A549 (cell line): ENCODE results near the gene NCS1. TPM values are rescaled to one million over a fixed set of nuclear protein-coding genes. Genes with fewer than 3 reads are reported as not detected.

Experiments
- ATAC-seq, 2 experiments: fragments of 200-7000 bp in 1 of 2; fragments of >200 bp in 1 of 2; cut with Nextera tagmentation in 1 of 2; cut with Tn5 transposase in 1 of 2; 3 replicates each; pipeline versions ENCODE4 v1.8.0 to v1.9.1; 2018 to 2020; ENCODE audit warnings: mild to moderate bottlenecking in 1 of 2, moderate library complexity in 1 of 2
- CTCF ChIA-PET: fragments of 300-600 bp; sonication (Branson Sonifier 250); formaldehyde crosslinking; extraction: SDS; loops from one replicate; lab custom pipeline; 2021; ENCODE audit warnings: antibody characterized with exemption, inconsistent platforms; lab: Yijun Ruan, JAX
- POLR2A ChIA-PET: fragments of 350-600 bp; formaldehyde crosslinking; extraction: SDS; loops from one replicate; lab custom pipeline; 2021; ENCODE audit warnings: antibody characterized with exemption, inconsistent platforms; lab: Yijun Ruan, JAX
- DNase-seq, 2 experiments: peaks; one replicate each; pipeline versions ENCODE4 v3.0.0 to v3.0.0-alpha.2; 2011 to 2016; ENCODE audit warnings: low read depth in 1 of 2, low spot score in 1 of 2
- FAIRE-seq: peaks from 2 replicates; lab custom pipeline; 2011; peaks lifted over from hg19 to GRCh38; lab: Jason Lieb, UNC
- H3K27ac ChIP-seq, 2 experiments: fragments of >200 bp; sonication (Bioruptor Twin); formaldehyde crosslinking; 3 replicates each; pipeline ENCODE4 v1.5.1; 2016 to 2017
- H3K4me1 ChIP-seq: fragments of >200 bp; sonication (Bioruptor Twin); formaldehyde crosslinking; 3 replicates; pipeline ENCODE4 v1.6.1; 2016
- H3K4me2 ChIP-seq: fragments of >200 bp; sonication (Bioruptor Twin); formaldehyde crosslinking; 3 replicates; pipeline ENCODE4 v1.6.1; 2016
- H3K4me3 ChIP-seq: fragments of >200 bp; sonication (Bioruptor Twin); formaldehyde crosslinking; 3 replicates; pipeline ENCODE4 v1.5.1; 2016
- H3K9me3 ChIP-seq: fragments of >200 bp; sonication (Bioruptor Twin); formaldehyde crosslinking; 3 replicates; pipeline ENCODE4 v1.6.1; 2016
- CTCF ChIP-seq: fragments of >200 bp; sonication (Bioruptor Twin); formaldehyde crosslinking; IDR thresholded peaks from 3 replicates; pipeline ENCODE4 v1.5.1; 2016
- E2F6 ChIP-seq: IDR thresholded peaks from 2 replicates; pipeline ENCODE4 v1.6.1; 2012; ENCODE audit warnings: low read depth, borderline replicate concordance
- EHF ChIP-seq: fragments of 250-450 bp; sonication (Bioruptor Pico); IDR thresholded peaks from 2 replicates; pipeline ENCODE4 v1.5.0; 2020; ENCODE audit warnings: mild to moderate bottlenecking
- EP300 ChIP-seq, 2 experiments: fragments of >200 bp; sonication (Bioruptor Twin); formaldehyde crosslinking; IDR thresholded peaks; 2 replicates in 1 of 2; 3 replicates in 1 of 2; pipeline ENCODE4 v1.6.1; 2016 to 2017
- ESRRA ChIP-seq: fragments of 150-350 bp; IDR thresholded peaks from 2 replicates; pipeline ENCODE4 v1.6.1; 2014; ENCODE audit warnings: mild to moderate bottlenecking, low read length, borderline replicate concordance
- FOSL2 ChIP-seq, 2 experiments: fragments of 450-650 bp in 1 of 2; fragments of >200 bp in 1 of 2; sonication (Bioruptor Twin) in 1 of 2; formaldehyde crosslinking; IDR thresholded peaks; 2 replicates each; pipeline versions ENCODE4 v1.5.0 to v1.6.1; 2016 to 2020; ENCODE audit warnings: mild to moderate bottlenecking in 1 of 2, moderate library complexity in 1 of 2
- GATA3 ChIP-seq: IDR thresholded peaks from 2 replicates; pipeline ENCODE4 v1.6.1; 2012; ENCODE audit warnings: borderline replicate concordance
- HEYL ChIP-seq: fragments of 250-450 bp; sonication (Bioruptor Pico); IDR thresholded peaks from 2 replicates; pipeline ENCODE4 v1.8.0; 2021; ENCODE audit warnings: mild to moderate bottlenecking, moderate library complexity
- HOXA7 ChIP-seq: fragments of 250-450 bp; sonication (Bioruptor Pico); IDR thresholded peaks from 2 replicates; pipeline ENCODE4 v1.5.0; 2020; ENCODE audit warnings: mild to moderate bottlenecking, moderate library complexity
- HOXB5 ChIP-seq: fragments of 250-450 bp; sonication (Bioruptor Pico); IDR thresholded peaks from 2 replicates; pipeline ENCODE4 v1.5.0; 2020; ENCODE audit warnings: mild to moderate bottlenecking, moderate library complexity
- KDM1A ChIP-seq: fragments of 200-600 bp; sonication (generic); IDR thresholded peaks from 2 replicates; pipeline ENCODE4 v1.6.1; 2016; ENCODE audit warnings: low read depth, mild to moderate bottlenecking
- KDM5A ChIP-seq: fragments of 200-600 bp; sonication (generic); IDR thresholded peaks from 2 replicates; pipeline ENCODE4 v1.6.1; 2016; ENCODE audit warnings: antibody characterized with exemption, mild to moderate bottlenecking
- MAFK ChIP-seq: fragments of 450-650 bp; IDR thresholded peaks from 2 replicates; pipeline ENCODE4 v1.6.1; 2014; ENCODE audit not compliant: partially characterized antibody
- MAZ ChIP-seq: fragments of 150-350 bp; IDR thresholded peaks from 2 replicates; pipeline ENCODE4 v1.6.1; 2014; ENCODE audit warnings: antibody characterized with exemption, low read depth, low read length, borderline replicate concordance
- NFE2L2 ChIP-seq: fragments of 150-350 bp; conservative IDR thresholded peaks from 2 replicates; pipeline ENCODE4 v1.6.1; 2014; ENCODE audit warnings: low read length
- NR3C1 ChIP-seq: fragments of >200 bp; sonication (Bioruptor Twin); formaldehyde crosslinking; IDR thresholded peaks from 3 replicates; pipeline ENCODE4 v1.6.1; 2017
- PHF8 ChIP-seq: fragments of 200-600 bp; sonication (generic); IDR thresholded peaks from 2 replicates; pipeline ENCODE4 v1.6.1; 2016; ENCODE audit warnings: low read depth, mild to moderate bottlenecking, antibody characterized with exemption, moderate library complexity, borderline replicate concordance
- RAD21 ChIP-seq, 2 experiments: fragments of >200 bp in 1 of 2; sonication (Bioruptor Twin) in 1 of 2; formaldehyde crosslinking in 1 of 2; IDR thresholded peaks in 1 of 2; conservative IDR thresholded peaks in 1 of 2; 2 replicates in 1 of 2; 3 replicates in 1 of 2; pipeline ENCODE4 v1.6.1; 2012 to 2018; ENCODE audit warnings: inconsistent platforms in 1 of 2
- RCOR1 ChIP-seq: fragments of 150-350 bp; IDR thresholded peaks from 2 replicates; pipeline ENCODE4 v1.6.1; 2014; ENCODE audit warnings: antibody characterized with exemption, low read length, low read depth
- RFX5 ChIP-seq: fragments of 450-650 bp; IDR thresholded peaks from 2 replicates; pipeline ENCODE4 v1.7.1; 2014; ENCODE audit warnings: antibody characterized with exemption, mild to moderate bottlenecking, moderate library complexity
- SMC3 ChIP-seq: fragments of >200 bp; sonication (Bioruptor Twin); formaldehyde crosslinking; IDR thresholded peaks from 3 replicates; pipeline ENCODE4 v1.6.1; 2018; ENCODE audit warnings: inconsistent platforms
- SREBF2 ChIP-seq: fragments of 450-650 bp; IDR thresholded peaks from 2 replicates; pipeline ENCODE4 v1.6.1; 2014; ENCODE audit warnings: mild to moderate bottlenecking, moderate library complexity
- TP53 ChIP-seq: fragments of 250-450 bp; sonication (Bioruptor Pico); IDR thresholded peaks from 2 replicates; pipeline ENCODE4 v1.5.0; 2021; ENCODE audit warnings: mild to moderate bottlenecking, moderate library complexity
- ZC3H11A ChIP-seq: fragments of 450-650 bp; IDR thresholded peaks from 2 replicates; pipeline ENCODE4 v1.6.1; 2014; ENCODE audit warnings: antibody characterized with exemption, mild to moderate bottlenecking
- ZNF302 ChIP-seq: fragments of 250-450 bp; sonication (Bioruptor Pico); IDR thresholded peaks from 2 replicates; pipeline ENCODE4 v1.9.0; 2021; ENCODE audit warnings: inconsistent platforms, mild to moderate bottlenecking, moderate library complexity
- WGBS: methylation state at CpG from one replicate; pipeline ENCODE4 v1.1.6; 2017; ENCODE audit errors: missing lambda C conversion rate; 5-methylcytosine and 5-hydroxymethylcytosine counted together
- polyA plus RNA-seq, 4 experiments: library from polyadenylated mRNA; depleted of rRNA in 3 of 4; stranded (reverse); fragments of >200 nt; fragmentation: RNase III in 1 of 4; extraction: RNeasy Plus Mini Kit Qiagen cat#74134 plus additional on column Dnase treatment in 1 of 4; gene quantifications; 2 replicates in 3 of 4; 3 replicates in 1 of 4; pipeline ENCODE4 v1.2.3, GENCODE V29; 2011 to 2017

NCS1 gene
- polyA plus RNA-seq, 2 of the 4 experiments (the other 2 are of a cell fraction) = 17.9 to 21.9 TPM

- ChIA-PET CTCF (interaction anchor here (0.6 to 11.4 kb wide), 9 partner anchors 10 to 952 kb away, joined by 3 to 191 read pairs (median 4); no protein-coding TSS in a partner anchor), POLR2A (interaction anchor here (0.6 kb wide), 1 partner anchor 399 kb away, joined by 3 read pairs; no protein-coding TSS in a partner anchor)
- DNase-seq = no peak
- no peak for FAIRE-seq
- TF ChIP-seq PHF8 = no peak
- no peak for TF ChIP-seq SMC3
- no peak for TF ChIP-seq EHF
- TF ChIP-seq RCOR1 = no peak
- no peak for TF ChIP-seq ZC3H11A
- TF ChIP-seq NR3C1 = no peak
- no peak for TF ChIP-seq EP300 (IDR thresholded peaks at IDR 0.05)
- TF ChIP-seq ZNF302 (CRISPR knock-in tag) = no peak
- TF ChIP-seq GATA3 = no peak
- no peak for TF ChIP-seq E2F6
- no peak for TF ChIP-seq RFX5
- no peak for TF ChIP-seq HOXB5
- no peak for TF ChIP-seq TP53 (CRISPR knock-in tag)
- no peak for TF ChIP-seq SREBF2
- no peak for TF ChIP-seq FOSL2 (IDR thresholded peaks at IDR 0.05)
- no peak for TF ChIP-seq FOSL2 (CRISPR knock-in tag; IDR thresholded peaks at IDR 0.05)
- TF ChIP-seq NFE2L2 = no peak
- ATAC-seq = no peak
- Histone ChIP-seq H3K4me1 (peaks cover 11% of the 10 kb centered on the region), H3K4me2 (no peak overlapping the region), H3K27ac (no peak overlapping the region), H3K4me3 (no peak overlapping the region), H3K9me3 (no peaks in the 10 kb centered on the region)
- WGBS = 85% methylated on average over 9 of the region's 11 CpGs
Observed at GRCh38 chr9:130245474-130245873, 73.3 kb downstream of the NCS1 start.

- Histone ChIP-seq H3K27ac (no peak overlapping the region), H3K4me2 (no peak overlapping the region), H3K4me3 (no peak overlapping the region), H3K9me3 (no peaks in the 10 kb centered on the region), H3K4me1 (peaks cover 6% of the 10 kb centered on the region; the same call in 1 of the 3 replicates)
- ChIA-PET POLR2A (no interaction called here), CTCF (interaction anchor here (1.2 to 11.4 kb wide), 4 partner anchors 10 to 361 kb away, joined by 3 to 191 read pairs (median 10); no protein-coding TSS in a partner anchor)
- FAIRE-seq (no peak), DNase-seq (no peak), ATAC-seq (no peak)
- TF ChIP-seq MAFK (no peak), GATA3 (no peak), MAZ (no peak), HOXA7 (CRISPR knock-in tag) (no peak), KDM1A (no peak), HEYL (CRISPR knock-in tag) (no peak), RAD21 (conservative IDR thresholded peaks at IDR 0.05 in 1 of 2, IDR thresholded peaks at IDR 0.05 in 1 of 2) (no peak), KDM5A (no peak), RCOR1 (no peak), CTCF (no peak), EHF (no peak), ESRRA (no peak)
- 78% methylated on average over 3 of the region's 3 CpGs for WGBS
Observed at GRCh38 chr9:130246126-130246525, 73.9 kb downstream of the NCS1 start.
